Transverse colon (tissue), 4 donors: ENCODE data around the gene SFXN1. TPM values are rescaled to one million over a fixed set of nuclear protein-coding genes. Genes with fewer than 3 reads are reported as not detected.

Experiments
- DNase-seq: peaks from one replicate; pipeline ENCODE4 v3.0.0-alpha.2; 2019
- H3K27ac ChIP-seq, 4 donors: fragments of 200-600 bp; sonication (generic); 2 replicates each; pipeline ENCODE4 v1.5.1; 2016 to 2018; ENCODE audit warnings: inconsistent platforms in 4 of 4
- H3K27me3 ChIP-seq: fragments of 200-600 bp; sonication (generic); 2 replicates; pipeline ENCODE4 v1.5.1; 2017; ENCODE audit warnings: inconsistent platforms
- H3K36me3 ChIP-seq, 4 donors: fragments of 200-600 bp; sonication (generic); 2 replicates each; pipeline ENCODE4 v1.5.1; 2017 to 2019; ENCODE audit warnings: inconsistent platforms in 4 of 4
- H3K4me1 ChIP-seq, 4 donors: fragments of 200-600 bp; sonication (generic); 2 replicates each; pipeline ENCODE4 v1.5.1; 2017 to 2020; ENCODE audit warnings: inconsistent platforms in 4 of 4
- H3K4me3 ChIP-seq, 4 donors: fragments of 200-600 bp; sonication (generic); 1 replicate in 1 of 4; 2 replicates in 3 of 4; pipeline versions ENCODE4 v1.5.1 to v1.6.1; 2017 to 2019; ENCODE audit warnings: inconsistent platforms in 4 of 4
- H3K9me3 ChIP-seq, 2 donors: fragments of 200-600 bp; sonication (generic); 2 replicates each; pipeline ENCODE4 v1.5.1; 2017 to 2019; ENCODE audit warnings: inconsistent platforms in 2 of 2
- CTCF ChIP-seq, 5 experiments: fragments of 200-600 bp in 3 of 5; fragments of 450-650 bp in 2 of 5; sonication (generic) in 3 of 5; IDR thresholded peaks; 1 replicate in 2 of 5; 2 replicates in 3 of 5; pipeline ENCODE4 v1.5.1; 2016 to 2017; ENCODE audit warnings: antibody characterized with exemption in 5 of 5, inconsistent platforms in 3 of 5, mild to moderate bottlenecking in 2 of 5, moderate library complexity in 1 of 5
- EP300 ChIP-seq: sonication (generic); formaldehyde crosslinking; IDR thresholded peaks from one replicate; pipeline ENCODE4 v1.6.1; 2017; ENCODE audit warnings: antibody characterized with exemption, low read depth
- POLR2A ChIP-seq: fragments of 450-650 bp; IDR thresholded peaks from one replicate; pipeline ENCODE4 v1.6.1; 2016; ENCODE audit warnings: antibody characterized with exemption, mild to moderate bottlenecking, moderate library complexity
- POLR2AphosphoS5 ChIP-seq, 3 donors: sonication (generic); formaldehyde crosslinking; IDR thresholded peaks; one replicate each; pipeline ENCODE4 v1.6.1; 2016; ENCODE audit warnings: antibody characterized with exemption in 3 of 3
- WGBS, 2 donors: methylation state at CpG; one replicate each; pipeline ENCODE4 v1.1.5; 2018; ENCODE audit warnings: low coverage in 1 of 2; 5-methylcytosine and 5-hydroxymethylcytosine counted together
- in situ Hi-C, 4 donors: fragments of 200-750 bp; cut with MboI; loops; one replicate each; pipeline versions ENCODE4 v1.15.0 to v1.15.1; 2017; ENCODE audit warnings: low sequenced_read_pairs in 3 of 4, low pct_ligation_motif_present in 1 of 4, low pct_unique_long_range_greater_than_20kb in 1 of 4
- intact Hi-C: fragments of 100-400 bp; cut with DNase I; formaldehyde crosslinking; loops from one replicate; pipeline ENCODE4 v1.15.1; 2023; ENCODE audit warnings: low total_unique reads
- total RNA-seq, 4 donors: library from RNA; depleted of rRNA; stranded (reverse); fragments of >200 nt; gene quantifications; one replicate each; pipeline ENCODE4 v1.1.0, GENCODE V29; 2016

The SFXN1 gene
- total RNA-seq, 4 donors from 2014 or later: 15.7 to 192 (median 93.4) TPM

- peaks cover 6% of the 10 kb centered on the region for H3K27me3 ChIP-seq
- H3K4me3 ChIP-seq: no peak overlapping the region
- intact Hi-C loops: no loop called here
- WGBS, 2 donors: 66% methylated on average over 5 of the region's 5 CpGs; no CpG with 5 or more reads in 1 of the 2 donors
- in situ Hi-C loops: no loop called here
- H3K4me1 ChIP-seq: no peaks in the 10 kb centered on the region
- H3K27ac ChIP-seq: no peak overlapping the region
- no peaks in the 10 kb centered on the region for H3K36me3 ChIP-seq
- no peak for TF ChIP-seq CTCF (IDR thresholded peaks at IDR 0.05)
- TF ChIP-seq EP300: no peak
- no peak for TF ChIP-seq POLR2AphosphoS5 (IDR thresholded peaks at IDR 0.05)
- no peak for TF ChIP-seq POLR2A
- DNase-seq: no peak
- H3K9me3 ChIP-seq: no peaks in the 10 kb centered on the region
Observed at GRCh38 chr5:175557778-175558177, 79.4 kb downstream of the SFXN1 start.

- DNase-seq: no peak
- no peak overlapping the region for H3K27ac ChIP-seq
- no peaks in the 10 kb centered on the region for H3K4me1 ChIP-seq
- no peak overlapping the region for H3K4me3 ChIP-seq
- H3K36me3 ChIP-seq: no peaks in the 10 kb centered on the region
- intact Hi-C loops: no loop called here
- TF ChIP-seq CTCF (IDR thresholded peaks at IDR 0.05) (no peak), POLR2AphosphoS5 (IDR thresholded peaks at IDR 0.05) (no peak), EP300 (no peak), POLR2A (no peak)
- no peaks in the 10 kb centered on the region for H3K9me3 ChIP-seq
- in situ Hi-C loops: no loop called here
- peaks cover 11% of the 10 kb centered on the region for H3K27me3 ChIP-seq
- WGBS, 2 donors: 84% methylated on average over 4 to 9 of the region's 9 CpGs
Observed at GRCh38 chr5:175558801-175559480, 80.6 kb downstream of the SFXN1 start.

- Histone ChIP-seq H3K27me3 (peaks cover 11% of the 10 kb centered on the region), H3K4me1 (no peaks in the 10 kb centered on the region), H3K9me3 (no peaks in the 10 kb centered on the region), H3K27ac (no peak overlapping the region), H3K4me3 (no peak overlapping the region), H3K36me3 (no peaks in the 10 kb centered on the region)
- WGBS, 2 donors: 34 to 57% methylated on average over 1 to 2 of the region's 2 CpGs
- in situ Hi-C loops (no loop called here), intact Hi-C loops (no loop called here)
- TF ChIP-seq POLR2AphosphoS5 (IDR thresholded peaks at IDR 0.05): no peak
- no peak for TF ChIP-seq EP300
- no peak for TF ChIP-seq CTCF (IDR thresholded peaks at IDR 0.05)
- no peak for TF ChIP-seq POLR2A
- DNase-seq: no peak
Observed at GRCh38 chr5:175560011-175560410, 81.7 kb downstream of the SFXN1 start.

- in situ Hi-C loops (no loop called here), intact Hi-C loops (no loop called here)
- 51 to 53% methylated on average over 5 of the region's 5 CpGs for WGBS, 2 donors
Observed at GRCh38 chr5:175561085-175561484, 82.7 kb downstream of the SFXN1 start.

More at GRCh38 chr5:175561085-175561484, 82.7 kb downstream of the SFXN1 start:
- H3K9me3 ChIP-seq: no peaks in the 10 kb centered on the region
- no peak overlapping the region for H3K4me3 ChIP-seq
- no peaks in the 10 kb centered on the region for H3K4me1 ChIP-seq
- DNase-seq: no peak
- H3K36me3 ChIP-seq: no peaks in the 10 kb centered on the region
- H3K27me3 ChIP-seq: peaks cover 13% of the 10 kb centered on the region
- no peak overlapping the region for H3K27ac ChIP-seq
- no peak for TF ChIP-seq POLR2AphosphoS5 (IDR thresholded peaks at IDR 0.05)
- TF ChIP-seq POLR2A: no peak
- no peak for TF ChIP-seq EP300
